Measurements from ENCODE around the gene OR8K3. TPM values are rescaled to one million over a fixed set of nuclear protein-coding genes. Genes with fewer than 3 reads are reported as not detected.

OR8K3 gene
- 6.0 TPM for total RNA-seq (ENCODE audit: insufficient read depth, low replicate concordance)

DNA sequence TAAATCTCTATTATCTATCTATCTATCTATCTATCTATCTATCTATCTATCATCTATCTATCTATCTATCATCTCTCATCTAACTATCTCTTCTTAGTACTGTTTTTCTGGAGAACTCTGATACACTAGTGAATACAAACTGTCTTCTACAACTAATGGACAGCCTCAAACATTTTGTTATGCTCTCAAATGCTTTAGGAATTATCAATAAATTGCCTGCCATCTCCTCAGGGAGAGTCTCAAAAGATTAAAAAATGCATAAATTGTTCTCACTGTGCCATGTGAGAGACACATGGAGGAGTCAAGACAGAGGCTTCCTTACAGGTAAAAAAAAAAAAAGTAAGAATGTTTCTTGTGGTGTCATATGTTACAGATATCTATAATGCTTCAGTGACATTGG lies at the start of gene OR8K3:
Gene OR8K3, plus strand, starts transcription at position 301 of the 400 bp plus-strand sequence. CDS start 3,163 bp downstream, outside the sequence.
- DNase-seq (ENCODE audit: low spot score), result no peak

DNA sequence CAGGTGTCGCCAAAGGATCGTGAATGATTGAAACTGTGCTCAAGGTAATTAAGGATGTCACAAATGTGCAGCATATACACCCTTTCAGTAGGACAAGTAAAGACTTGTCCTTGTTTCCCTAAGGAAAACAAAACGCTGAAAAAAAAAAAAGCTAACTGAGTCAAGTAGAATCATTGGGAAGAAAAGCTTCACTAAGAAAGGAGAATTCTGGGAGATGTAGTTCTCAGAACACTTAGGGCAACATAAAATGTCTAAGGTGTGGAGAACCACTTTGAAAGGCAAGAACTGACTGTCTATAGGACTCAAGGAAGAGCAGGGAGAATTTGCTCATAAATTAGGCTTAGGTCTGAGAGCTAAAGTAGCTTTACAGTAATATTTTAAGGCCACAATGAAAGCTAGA lies 43.9 kb upstream of the OR8K3 start:
- no peak for DNase-seq (ENCODE audit: low spot score)

DNA sequence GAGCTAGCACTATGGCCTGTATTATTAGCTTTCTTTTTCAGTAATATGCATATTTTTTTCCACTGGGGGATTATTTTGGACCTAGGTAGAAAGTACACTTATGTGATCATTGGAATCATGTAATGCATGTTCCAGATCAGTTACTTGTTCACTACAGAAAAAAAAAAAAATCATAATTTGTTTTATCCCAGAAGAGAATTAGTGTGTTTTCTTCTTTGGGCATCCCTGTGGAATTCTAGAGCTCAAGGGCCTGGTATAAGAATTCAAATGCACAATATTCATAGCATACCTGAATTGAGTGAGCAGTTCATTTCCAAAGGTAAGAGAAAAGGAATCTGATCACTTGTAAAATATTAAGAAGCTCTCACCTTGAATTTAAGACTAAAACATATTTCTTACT lies 41.1 kb upstream of the OR8K3 start, which contains the start of gene OR5T1:
Gene OR5T1, plus strand, starts transcription at position 301 of the 400 bp plus-strand sequence. CDS start 1,485 bp downstream, outside the sequence.
- DNase-seq (ENCODE audit: low spot score), result no peak

DNA sequence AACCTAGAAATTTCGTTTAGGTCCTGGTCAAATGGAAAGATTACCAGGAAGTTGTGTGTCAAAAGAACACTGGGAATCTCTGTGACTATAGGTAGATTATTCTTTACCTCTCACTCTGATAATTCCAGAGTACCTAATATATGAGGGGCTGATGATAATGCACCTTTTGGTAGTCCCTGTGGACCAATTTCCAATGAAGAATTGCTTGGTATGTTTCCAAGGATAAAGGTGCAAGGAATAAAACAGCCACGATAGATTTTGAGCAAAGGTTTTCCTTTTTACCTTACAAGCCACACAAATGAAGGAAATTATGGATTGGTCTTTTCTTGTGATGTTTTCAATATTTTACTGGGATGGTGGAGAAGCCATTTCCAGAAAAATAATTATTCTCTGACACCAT lies 22.8 kb upstream of the OR8K3 start, which contains the start of gene OR8H1:
Gene OR8H1, minus strand, starts transcription at position 101 of the 400 bp plus-strand sequence. CDS start 1,192 bp downstream, outside the sequence.
- DNase-seq (ENCODE audit: low spot score), result no peak

GRCh38 chr11:56296898-56297297 lies 18.0 kb upstream of the OR8K3 start:
- DNase-seq (ENCODE audit: low spot score), result no peak

DNA sequence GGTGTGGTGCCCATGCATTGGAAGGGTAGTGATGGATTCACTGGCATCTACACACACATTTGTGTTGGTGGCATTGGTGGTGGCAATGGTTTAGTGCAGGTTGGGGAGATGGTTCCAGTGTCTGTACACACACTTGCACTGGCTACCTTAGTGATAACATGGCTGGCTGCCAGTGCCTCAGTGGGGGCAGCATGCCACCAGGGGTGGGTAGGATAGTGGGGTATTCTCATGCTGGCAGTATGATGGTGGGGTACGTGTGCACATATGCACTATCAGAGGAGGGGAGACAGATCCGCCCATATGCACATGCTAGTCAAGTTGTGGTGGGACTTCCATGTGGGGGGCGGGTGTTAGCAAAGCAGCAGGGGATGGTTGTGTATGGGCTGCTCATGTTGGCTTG lies 7.1 kb upstream of the OR8K3 start:
- DNase-seq (ENCODE audit: low spot score), result no peak

GRCh38 chr11:56331861-56332491 lies 17.0 kb downstream of the OR8K3 start:
- DNase-seq (ENCODE audit: low spot score), result no peak

DNA sequence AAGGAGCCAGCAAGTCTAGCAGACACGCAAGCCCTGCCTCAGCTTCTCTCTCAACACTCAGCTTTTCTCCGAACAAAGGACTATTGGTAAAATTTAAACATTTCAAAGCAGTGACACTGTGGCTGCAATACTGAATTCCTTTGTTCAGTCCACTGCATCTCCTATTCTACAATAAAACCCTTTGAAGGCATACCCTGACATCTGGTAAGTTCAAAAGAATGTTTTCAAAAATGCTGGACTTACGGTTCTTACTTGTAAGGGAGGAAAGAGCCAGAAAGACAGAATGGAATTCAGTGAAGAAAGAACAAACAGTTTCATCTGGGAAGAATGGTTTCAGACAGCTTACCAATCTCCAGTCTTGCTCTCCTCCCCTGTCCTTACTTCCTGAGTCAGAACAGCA lies 18.2 kb downstream of the OR8K3 start:
- peak; percentile 1 for DNase-seq (ENCODE audit: low spot score)

GRCh38 chr11:56340289-56340688 lies 25.3 kb downstream of the OR8K3 start:
- no peak for DNase-seq (ENCODE audit: low spot score)

DNA sequence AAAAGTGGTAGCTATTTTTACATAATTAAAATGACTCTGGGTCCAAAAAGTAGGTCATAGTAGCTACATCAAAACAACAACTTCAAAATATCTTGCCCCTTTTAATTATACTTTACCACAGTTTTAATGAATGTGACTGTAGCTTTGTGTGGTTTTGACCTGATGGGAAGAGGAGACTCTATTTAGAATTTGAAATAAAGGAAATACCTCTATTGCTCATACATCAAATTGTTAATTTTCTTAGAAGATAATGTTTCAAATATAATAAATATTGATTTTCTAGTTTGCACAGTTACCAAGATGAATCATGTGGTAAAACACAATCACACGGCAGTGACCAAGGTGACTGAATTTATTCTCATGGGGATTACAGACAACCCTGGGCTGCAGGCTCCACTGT lies 30.8 kb downstream of the OR8K3 start, which contains the start of gene OR8K1:
Gene OR8K1, plus strand, starts transcription at position 301 of the 400 bp plus-strand sequence. Its CDS starts 0 bp downstream, at position 301.
- no peak for DNase-seq (ENCODE audit: low spot score)

GRCh38 chr11:56353991-56354390 lies 39.0 kb downstream of the OR8K3 start, which contains the start of gene OR8J1:
Gene OR8J1 (plus strand): TSS chr11:56354291. CDS start chr11:56360247, 5,956 bp downstream.
- no peak for DNase-seq (ENCODE audit: low spot score)

Other genes starting within 250 kb of the OR8K3 start
- gene OR8I2, start 221.8 kb upstream of the OR8K3 start, total RNA-seq (ENCODE audit: insufficient read depth, low replicate concordance), result not detected
- 3.9 TPM for gene OR8H2, start 211.5 kb upstream of the OR8K3 start, total RNA-seq (ENCODE audit: insufficient read depth, low replicate concordance)
- 2.2 TPM for gene OR8H3, start 192.8 kb upstream of the OR8K3 start, total RNA-seq (ENCODE audit: insufficient read depth, low replicate concordance)
- 2.9 TPM for gene OR8J3, start 174.9 kb upstream of the OR8K3 start, total RNA-seq (ENCODE audit: insufficient read depth, low replicate concordance)
- gene OR8K5, start 154.8 kb upstream of the OR8K3 start, total RNA-seq (ENCODE audit: insufficient read depth, low replicate concordance), result 6.0 TPM
- gene OR5J2, start 138.5 kb upstream of the OR8K3 start, total RNA-seq (ENCODE audit: insufficient read depth, low replicate concordance), result 1.4 TPM
- gene OR5T2, start 80.9 kb upstream of the OR8K3 start, total RNA-seq (ENCODE audit: insufficient read depth, low replicate concordance), result 4.3 TPM
- gene OR5T3, start 62.9 kb upstream of the OR8K3 start, total RNA-seq (ENCODE audit: insufficient read depth, low replicate concordance), result 8.9 TPM
- 5.1 TPM for gene OR5T1, start 41.0 kb upstream of the OR8K3 start, total RNA-seq (ENCODE audit: insufficient read depth, low replicate concordance)
- gene OR8H1, start 22.9 kb upstream of the OR8K3 start, total RNA-seq (ENCODE audit: insufficient read depth, low replicate concordance), result 7.9 TPM
- 4.6 TPM for gene OR8K1, start 30.9 kb downstream of the OR8K3 start, total RNA-seq (ENCODE audit: insufficient read depth, low replicate concordance)
- 2.4 TPM for gene OR8J1, start 39.1 kb downstream of the OR8K3 start, total RNA-seq (ENCODE audit: insufficient read depth, low replicate concordance)
- gene OR8U1, start 60.5 kb downstream of the OR8K3 start, total RNA-seq (ENCODE audit: insufficient read depth, low replicate concordance), result 3.6 TPM
- gene OR5AL1, start 97.6 kb downstream of the OR8K3 start, total RNA-seq (ENCODE audit: insufficient read depth, low replicate concordance), result not detected
- gene OR5M3, start 158.2 kb downstream of the OR8K3 start, total RNA-seq (ENCODE audit: insufficient read depth, low replicate concordance), result 5.8 TPM
- not detected for gene OR5M8, start 176.2 kb downstream of the OR8K3 start, total RNA-seq (ENCODE audit: insufficient read depth, low replicate concordance)
- not detected for gene OR5M11, start 228.1 kb downstream of the OR8K3 start, total RNA-seq (ENCODE audit: insufficient read depth, low replicate concordance)

Data from umbilical cord (tissue), 2 donors.